HepG2 (cell line): Measurements from ENCODE around the gene ARGLU1. TPM values are rescaled to one million over a fixed set of nuclear protein-coding genes. Genes with fewer than 3 reads are reported as not detected.

Experiments
- ARNTL ChIP-seq: sonication (generic); formaldehyde crosslinking; IDR thresholded peaks from 2 replicates; pipeline ENCODE4 v1.4.0; 2020; ENCODE audit warnings: mild to moderate bottlenecking, missing genetic modification reagents
- ATAD3A ChIP-seq: sonication (generic); formaldehyde crosslinking; IDR thresholded peaks from 2 replicates; pipeline ENCODE4 v1.4.0; 2020; ENCODE audit warnings: missing genetic modification reagents
- BCL6 ChIP-seq: IDR thresholded peaks from 2 replicates; pipeline ENCODE4 v1.6.1; 2016; ENCODE audit warnings: missing genetic modification reagents, missing compliant biosample characterization
- CEBPZ ChIP-seq: IDR thresholded peaks from 2 replicates; pipeline ENCODE4 v1.6.1; 2012; ENCODE audit warnings: low read length, improper control_type of control experiment
- CHCHD3 ChIP-seq: sonication (generic); formaldehyde crosslinking; IDR thresholded peaks from 2 replicates; pipeline ENCODE4 v1.8.0; 2022; ENCODE audit warnings: mild to moderate bottlenecking, missing genetic modification reagents, moderate library complexity
- FOSL2 ChIP-seq: sonication (generic); formaldehyde crosslinking; IDR thresholded peaks from 2 replicates; pipeline ENCODE4 v1.4.0; 2020; ENCODE audit warnings: missing genetic modification reagents
- HOXA9 ChIP-seq: sonication (generic); formaldehyde crosslinking; IDR thresholded peaks from 2 replicates; pipeline ENCODE4 v1.8.1; 2022; ENCODE audit warnings: missing genetic modification reagents, mild to moderate bottlenecking, moderate library complexity, borderline replicate concordance
- IKZF1 ChIP-seq: fragments of 450-650 bp; IDR thresholded peaks from 2 replicates; pipeline ENCODE4 v1.7.1; 2016
- ISX ChIP-seq: sonication (generic); formaldehyde crosslinking; conservative IDR thresholded peaks from 2 replicates; pipeline ENCODE4 v1.5.0; 2020; ENCODE audit warnings: missing genetic modification reagents
- MAFK ChIP-seq, 2 experiments: IDR thresholded peaks in 1 of 2; conservative IDR thresholded peaks in 1 of 2; 2 replicates each; pipeline ENCODE4 v1.6.1; 2011; ENCODE audit warnings: improper control_type of control experiment in 2 of 2, low read length in 2 of 2
- MEIS1 ChIP-seq: sonication (generic); formaldehyde crosslinking; IDR thresholded peaks from 2 replicates; pipeline ENCODE4 v1.9.0; 2021; ENCODE audit warnings: mild to moderate bottlenecking, missing genetic modification reagents, moderate library complexity, borderline replicate concordance
- MIXL1 ChIP-seq: IDR thresholded peaks from 2 replicates; pipeline ENCODE4 v1.6.1; 2016
- MTA1 ChIP-seq: sonication (generic); formaldehyde crosslinking; IDR thresholded peaks from 2 replicates; pipeline ENCODE4 v1.4.0; 2020; ENCODE audit warnings: missing genetic modification reagents, mild to moderate bottlenecking, borderline replicate concordance
- PAWR ChIP-seq: sonication (generic); formaldehyde crosslinking; IDR thresholded peaks from 2 replicates; pipeline ENCODE4 v1.4.0; 2020; ENCODE audit warnings: missing genetic modification reagents, mild to moderate bottlenecking, borderline replicate concordance
- PTBP1 ChIP-seq: fragments of 200-400 bp; formaldehyde crosslinking; IDR thresholded peaks from 2 replicates; pipeline ENCODE4 v1.6.1; 2018; ENCODE audit warnings: low read length, low read depth; ENCODE audit not compliant: poor library complexity, severe bottlenecking
- RFXAP ChIP-seq: sonication (generic); formaldehyde crosslinking; IDR thresholded peaks from 2 replicates; pipeline ENCODE4 v1.4.0; 2020; ENCODE audit warnings: missing genetic modification reagents, borderline replicate concordance
- SETDB1 ChIP-seq: sonication (generic); formaldehyde crosslinking; IDR thresholded peaks from 2 replicates; pipeline ENCODE4 v1.5.1; 2020; ENCODE audit warnings: missing genetic modification reagents, mild to moderate bottlenecking, borderline replicate concordance
- ZNF564 ChIP-seq: sonication (generic); formaldehyde crosslinking; IDR thresholded peaks from 2 replicates; pipeline ENCODE4 v1.8.1; 2023; ENCODE audit warnings: mild to moderate bottlenecking, missing genetic modification reagents
- ZNF580 ChIP-seq: IDR thresholded peaks from 2 replicates; pipeline ENCODE4 v1.6.1; 2016; ENCODE audit warnings: low read depth, borderline replicate concordance
- ZNF777 ChIP-seq: sonication (generic); formaldehyde crosslinking; IDR thresholded peaks from 2 replicates; pipeline ENCODE4 v1.4.0; 2020; ENCODE audit warnings: missing genetic modification reagents
- polyA plus RNA-seq, 8 experiments: library from polyadenylated mRNA; depleted of rRNA in 3 of 8; stranded (reverse) in 7 of 8; unstranded in 1 of 8; fragments of >200 nt; fragmentation: Illumina TruSeq in 4 of 8; extraction: Trizol in 4 of 8; gene quantifications; 2 replicates each; pipeline versions ENCODE4 v1.2.1 to v1.2.3, GENCODE V29; 2011 to 2016; ENCODE audit warnings: low read depth in 4 of 8, missing spikeins in 1 of 8, mixed read lengths in 1 of 8; ENCODE audit not compliant: insufficient read depth in 1 of 8
- total RNA-seq, 5 experiments: library from RNA; depleted of rRNA; stranded (reverse); fragments of >200 nt; fragmentation: Illumina TruSeq; extraction: Trizol; gene quantifications; 2 replicates each; pipeline ENCODE4 v1.2.3, GENCODE V29; 2016; ENCODE audit warnings: low read depth in 1 of 5

The ARGLU1 gene
- total and polyA plus RNA-seq, 2 of the 13 experiments (the other 11 are each of a cell fraction or from before 2014, with no cell fraction given) = 47.1 to 70.6 TPM

DNA sequence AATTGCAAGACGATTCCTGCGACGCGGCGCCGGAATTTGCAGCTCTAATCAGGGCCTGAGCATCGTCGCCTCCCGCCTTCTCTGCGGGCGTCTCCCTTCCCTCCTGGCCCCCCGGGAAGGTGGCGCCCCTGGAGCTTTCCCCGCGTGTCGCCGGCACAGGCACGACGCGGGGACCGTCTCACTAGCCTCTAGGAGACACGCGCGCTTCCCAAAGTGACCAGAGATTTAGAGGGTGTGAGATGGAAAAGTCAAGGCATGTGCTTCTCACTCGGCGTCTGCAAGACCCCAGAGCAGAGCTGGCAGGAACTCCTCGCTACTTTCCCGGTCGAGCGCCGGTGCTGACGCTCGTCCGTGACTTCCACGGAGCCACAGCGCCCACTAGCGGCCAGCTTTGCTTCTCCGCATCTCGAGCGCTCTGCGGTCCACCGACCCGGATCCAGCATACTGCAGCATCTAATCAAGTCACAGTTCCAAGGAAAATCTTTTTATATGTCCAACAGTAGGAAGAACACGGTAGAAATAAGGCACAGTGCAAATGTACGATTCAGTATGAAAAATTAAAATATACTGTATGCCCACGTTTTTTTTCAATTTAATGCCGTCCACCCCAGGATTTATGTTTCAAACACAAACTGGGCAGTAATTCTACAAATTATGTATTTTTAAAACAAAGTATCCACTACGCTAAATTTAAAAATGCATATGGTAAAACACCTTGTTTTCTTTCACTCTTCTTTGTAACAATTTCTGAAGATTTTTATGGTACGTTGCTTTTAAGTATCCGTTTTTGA is 31.5 kb downstream of the ARGLU1 start (continued):
- TF ChIP-seq ATAD3A (CRISPR knock-in tag) = no peak
- no peak for TF ChIP-seq RFXAP (CRISPR knock-in tag)
- no peak for TF ChIP-seq ZNF580
- TF ChIP-seq CHCHD3 (CRISPR knock-in tag) = peak; percentile 65; the same call in 1 of the 2 replicates
- no peak for TF ChIP-seq CEBPZ
- TF ChIP-seq BCL6 = 0 out of 2 replicates have a peak, but pooled peaks have one; percentile 13
- no peak for TF ChIP-seq ZNF564 (CRISPR knock-in tag)
- no peak for TF ChIP-seq PAWR (CRISPR knock-in tag)
- TF ChIP-seq PTBP1 = no peak
- TF ChIP-seq MIXL1 (CRISPR knock-in tag) = no peak
- TF ChIP-seq HOXA9 (CRISPR knock-in tag) = no peak
- TF ChIP-seq SETDB1 (CRISPR knock-in tag) = no peak
- no peak for TF ChIP-seq ARNTL (CRISPR knock-in tag)
- TF ChIP-seq ZNF777 = peak; percentile 29; the same call in 1 of the 2 replicates
- no peak for TF ChIP-seq ISX (CRISPR knock-in tag)
- TF ChIP-seq MEIS1 (CRISPR knock-in tag) = no peak
- no peak for TF ChIP-seq MAFK (conservative IDR thresholded peaks at IDR 0.05 in 1 of 2, IDR thresholded peaks at IDR 0.05 in 1 of 2; ENCODE audit: low read length in 2 of 2)
- peak; percentile 59; the same call in 1 of the 2 replicates for TF ChIP-seq MTA1
- TF ChIP-seq IKZF1 = no peak
- no peak for TF ChIP-seq FOSL2
